Kidney tubule cell (primary cell): Measurements from ENCODE around the gene HPCAL1.
A peak's percentile ranks its signal among the peaks of the same experiment; 100 is the strongest.

Source experiments
- DNase-seq: peaks from one replicate; pipeline ENCODE4 v3.0.0-alpha.2; 2018; ENCODE audit warnings: low spot score

HPCAL1 gene

DNA sequence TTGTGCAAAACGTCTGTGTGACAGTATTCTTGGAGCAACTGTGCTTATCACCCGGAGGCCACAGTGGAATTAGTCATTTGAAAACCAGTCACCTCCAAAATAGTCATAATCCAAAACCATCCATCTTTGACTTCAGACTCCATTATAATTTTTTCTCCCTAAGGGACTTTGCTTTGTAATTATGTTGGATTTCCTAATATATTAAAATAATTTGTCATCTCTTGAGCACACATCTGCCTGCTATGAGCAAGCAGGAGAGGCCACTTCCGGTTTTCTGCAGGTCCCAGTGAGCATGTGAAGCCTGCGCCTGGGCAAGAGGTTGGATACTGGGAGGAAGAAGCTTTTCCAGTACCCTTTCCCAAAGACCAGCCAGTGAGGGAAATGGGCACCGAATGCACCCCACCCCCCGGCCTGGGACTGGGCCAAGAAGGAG is 87.7 kb downstream of the HPCAL1 start:
- DNase-seq, result peak; percentile 43

DNA sequence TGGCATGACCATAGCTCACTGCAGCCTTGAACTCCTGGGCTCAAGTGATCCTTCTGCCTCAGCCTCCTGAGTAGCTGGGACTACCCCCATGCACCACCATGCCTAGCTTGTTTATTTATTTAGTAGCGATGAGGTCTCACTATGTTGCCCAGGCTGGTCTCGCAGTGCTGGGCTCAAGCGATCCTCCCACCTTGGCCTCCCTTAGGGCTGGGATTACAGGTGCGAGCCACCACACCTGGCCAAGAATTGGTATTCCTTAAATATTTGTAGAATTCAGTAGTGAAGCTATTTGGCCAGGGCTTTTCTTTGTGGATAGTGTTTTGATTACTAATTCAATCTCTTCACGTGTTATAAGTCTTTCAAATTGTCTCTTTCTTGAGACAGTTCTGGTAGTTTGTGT is 89.4 kb downstream of the HPCAL1 start:
- no peak for DNase-seq

GRCh38 chr2:10392548-10392947 is 89.8 kb downstream of the HPCAL1 start:
- no peak for DNase-seq

DNA sequence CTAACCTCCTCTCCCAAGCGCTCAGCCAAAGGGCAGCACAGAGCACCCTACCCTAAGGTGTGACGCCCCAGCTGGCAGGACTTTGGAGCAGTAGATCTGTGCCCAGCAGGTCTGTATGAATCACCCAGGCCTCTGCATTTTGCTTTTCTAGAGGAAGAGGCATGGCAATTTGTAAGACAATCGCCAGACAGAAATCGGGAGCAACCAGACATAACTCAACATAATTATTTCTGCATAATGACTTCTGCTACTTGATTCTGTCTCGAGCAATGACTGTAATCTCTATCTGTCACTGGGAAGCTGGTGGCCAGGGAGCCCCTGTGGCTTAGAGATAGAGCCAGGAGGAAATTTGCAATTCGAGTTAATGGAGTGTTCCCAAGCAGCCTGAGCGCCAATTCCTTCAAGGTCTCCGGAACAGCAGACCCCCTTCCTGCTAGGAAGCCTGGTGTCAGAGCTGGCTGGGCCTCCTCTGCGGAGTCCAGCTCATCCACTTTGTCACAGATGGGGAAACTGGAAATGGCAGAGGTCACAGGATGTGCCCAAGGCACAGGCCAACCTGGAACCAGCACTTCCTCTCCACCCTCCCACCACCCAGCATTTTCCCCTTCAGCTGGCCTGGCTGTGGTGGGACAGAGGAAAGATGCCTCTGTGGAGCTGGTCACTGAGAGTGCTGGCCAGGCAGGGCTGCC is 90.4 kb downstream of the HPCAL1 start:
- peak; percentile 48 for DNase-seq

DNA sequence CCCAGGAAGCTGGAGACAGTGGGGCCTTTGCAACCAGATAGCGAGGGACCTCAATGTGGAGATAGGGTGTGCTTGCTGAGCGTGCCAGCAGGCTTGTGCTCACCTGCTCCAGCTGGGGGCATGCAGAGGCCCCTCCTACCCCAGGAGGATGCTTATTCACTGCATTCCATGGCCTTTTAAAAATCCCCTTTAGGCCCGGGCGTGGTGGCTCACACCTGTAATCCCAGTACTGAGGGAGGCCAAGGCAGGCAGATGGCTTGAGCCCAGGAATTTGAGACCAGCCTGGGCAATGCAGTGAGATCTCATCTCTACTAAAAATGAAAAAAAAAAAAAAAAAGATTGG is 90.9 kb downstream of the HPCAL1 start:
- DNase-seq, result peak; percentile 51

GRCh38 chr2:10395893-10396292 is 93.2 kb downstream of the HPCAL1 start:
- DNase-seq, result no peak

- DNase-seq, result no peak
Observed at GRCh38 chr2:10396464-10396863, 93.8 kb downstream of the HPCAL1 start.

- DNase-seq, result no peak
Observed at GRCh38 chr2:10397297-10397875, 94.7 kb downstream of the HPCAL1 start.

DNA sequence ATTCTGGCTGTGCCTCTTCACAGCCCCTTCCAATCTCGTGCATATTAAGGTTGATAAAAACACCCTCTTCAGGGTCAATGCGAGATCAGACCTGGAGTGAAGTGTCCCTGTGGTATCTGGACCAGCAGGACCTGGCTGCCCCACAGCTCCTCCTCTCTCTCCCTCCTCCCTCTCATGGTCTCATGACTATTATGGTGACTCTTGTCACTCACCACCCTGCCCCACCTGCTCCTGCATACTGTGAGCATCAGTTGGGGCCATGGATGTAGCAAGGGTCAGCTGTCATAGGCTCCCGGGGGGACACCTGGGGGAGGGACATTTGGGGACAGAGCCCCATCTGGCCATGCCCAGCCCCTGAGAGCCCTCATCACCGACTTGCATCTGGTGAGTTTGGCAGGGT is 95.2 kb downstream of the HPCAL1 start:
- DNase-seq, result no peak

DNA sequence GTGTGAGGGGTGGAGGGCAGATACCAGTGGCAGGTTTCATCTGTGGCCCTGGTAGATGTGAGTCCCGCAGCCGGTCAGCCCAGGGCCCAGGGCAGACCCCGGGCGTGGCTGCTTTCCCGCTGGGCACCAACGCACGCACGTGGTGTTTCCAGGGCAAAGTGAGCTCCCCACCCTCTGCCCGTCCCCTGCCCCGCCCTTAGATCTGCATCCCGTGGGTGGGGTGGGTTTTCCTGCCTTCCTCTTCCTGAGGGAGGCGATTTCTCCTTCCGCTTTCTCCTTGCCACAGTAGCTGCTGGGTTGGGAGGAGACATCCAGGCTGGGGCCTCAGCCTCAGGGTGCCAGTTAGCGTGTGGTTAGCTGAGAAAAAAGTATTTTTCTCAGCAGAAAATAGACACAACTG is 95.8 kb downstream of the HPCAL1 start:
- DNase-seq, result no peak

DNA sequence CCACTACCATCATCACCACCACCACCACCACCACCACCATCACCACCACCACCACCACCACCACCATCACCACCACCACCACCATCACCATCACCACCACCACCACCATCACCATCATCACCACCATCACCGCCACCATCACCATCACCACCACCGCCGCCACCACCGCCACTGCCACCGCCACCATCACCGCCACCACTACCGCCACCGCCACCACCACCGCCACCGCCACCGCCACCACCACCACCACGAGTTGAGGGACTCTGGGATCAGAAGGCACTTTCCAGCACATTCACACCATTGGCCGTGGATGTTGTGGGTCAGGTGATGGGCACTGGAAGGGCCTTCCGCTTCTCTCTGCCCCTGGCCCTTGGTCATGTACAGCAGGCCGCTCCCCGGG is 96.7 kb downstream of the HPCAL1 start:
- no peak for DNase-seq

DNA sequence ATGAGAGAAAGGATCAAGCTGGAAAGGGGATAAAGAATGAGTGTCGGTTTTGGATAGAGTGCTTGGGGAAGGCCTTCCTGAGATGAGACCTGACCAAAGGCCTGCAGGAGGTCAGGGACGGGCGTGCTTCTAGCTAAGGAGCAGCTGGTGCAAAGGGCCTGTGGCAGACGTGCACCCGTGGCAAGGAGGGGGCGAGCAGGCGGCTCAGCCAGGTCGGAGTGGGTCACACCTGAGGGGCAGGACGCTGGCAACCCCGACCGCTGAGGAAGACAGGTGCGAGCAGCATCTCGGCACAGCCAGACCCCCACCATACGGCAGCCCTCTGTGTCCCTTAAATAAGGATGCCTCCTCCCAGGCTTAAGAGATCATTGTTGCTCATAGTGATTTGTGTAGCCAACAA is 97.3 kb downstream of the HPCAL1 start:
- DNase-seq, result no peak

DNA sequence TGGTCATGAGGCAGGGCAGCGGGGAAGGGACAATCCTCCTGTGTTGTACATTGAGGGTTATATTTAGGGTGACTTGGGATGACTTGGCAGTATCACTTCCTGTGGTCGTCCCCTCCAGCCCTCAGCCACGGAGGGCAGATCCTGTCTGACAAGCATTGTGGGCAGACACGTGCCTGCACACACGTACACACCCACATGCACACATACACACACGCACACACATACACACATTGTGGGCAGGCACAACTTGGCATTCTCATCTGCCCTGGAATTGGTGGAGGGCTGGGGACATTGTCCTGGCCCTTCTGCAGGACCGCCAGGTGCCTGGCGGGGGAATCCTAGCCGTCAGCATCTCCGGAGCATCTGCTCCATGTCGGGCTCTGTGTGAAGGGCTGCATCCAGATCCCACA is 97.9 kb downstream of the HPCAL1 start:
- no peak for DNase-seq

GRCh38 chr2:10400978-10401951 is 98.6 kb downstream of the HPCAL1 start:
- no peak for DNase-seq

GRCh38 chr2:10402062-10402585 is 99.4 kb downstream of the HPCAL1 start:
- DNase-seq, result peak; percentile 53

GRCh38 chr2:10402653-10403215 is 100.0 kb downstream of the HPCAL1 start:
- DNase-seq, result no peak

DNA sequence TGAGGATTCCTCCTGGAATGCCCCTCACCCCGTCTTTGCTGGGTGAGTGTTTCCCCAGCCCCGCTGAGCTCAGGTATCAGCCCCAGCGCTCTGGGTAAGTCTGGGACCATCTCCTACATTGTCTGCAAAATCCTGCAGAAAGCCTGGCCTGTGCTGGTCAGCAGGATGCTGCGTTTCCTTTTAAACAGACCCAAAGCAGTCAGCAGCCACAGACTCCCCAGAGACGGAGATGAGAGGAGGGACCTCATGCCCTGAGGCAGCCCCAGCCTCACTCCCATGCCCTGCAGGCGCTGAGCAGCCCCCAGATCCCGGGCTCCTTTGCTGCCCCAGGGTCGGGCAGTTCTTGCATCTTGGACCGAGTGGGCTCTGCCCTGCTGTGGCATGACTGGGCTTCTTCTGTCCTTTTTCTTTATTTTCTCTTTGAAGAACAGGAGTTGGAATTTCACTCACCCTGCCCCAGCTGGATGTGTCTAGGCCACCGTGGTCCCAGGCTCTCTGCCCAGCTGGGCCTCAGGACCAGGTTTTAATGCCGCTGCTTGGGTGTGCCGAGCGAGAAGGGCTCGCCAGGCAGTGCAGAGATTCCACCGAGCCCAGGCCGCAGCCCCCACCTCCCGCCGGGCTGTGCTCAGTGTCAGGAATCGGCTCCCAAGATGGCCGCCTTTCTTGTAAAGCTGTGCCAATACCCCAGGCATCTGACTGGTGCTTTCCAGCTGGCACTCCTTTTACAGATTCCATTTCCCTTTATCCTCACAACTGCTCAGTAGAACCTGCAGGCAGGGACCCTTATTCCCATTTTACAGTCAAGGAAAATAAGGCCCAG is 101.8 kb downstream of the HPCAL1 start:
- DNase-seq, result no peak

- DNase-seq, result peak; percentile 98
Observed at GRCh38 chr2:10405448-10405847, 102.7 kb downstream of the HPCAL1 start.

DNA sequence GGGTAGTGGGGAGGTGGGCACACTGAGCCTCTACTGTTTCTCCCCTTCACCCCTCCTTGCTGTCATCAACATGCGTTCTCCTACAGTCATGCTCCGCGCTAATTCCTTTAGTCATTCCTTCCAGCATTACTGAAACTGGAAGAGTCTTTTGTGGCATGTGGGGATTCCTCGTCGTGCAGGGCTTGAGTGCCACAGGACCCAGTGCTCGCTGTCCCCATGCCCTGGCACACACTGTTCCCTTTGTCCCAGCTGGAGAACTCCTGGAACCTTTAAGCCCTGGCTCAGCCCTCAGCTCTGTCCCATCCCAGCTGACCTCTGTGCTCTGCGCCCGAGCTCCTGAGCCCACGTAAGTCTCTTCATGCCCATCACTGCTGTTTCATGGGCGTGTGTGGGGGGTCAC is 103.3 kb downstream of the HPCAL1 start:
- no peak for DNase-seq

DNA sequence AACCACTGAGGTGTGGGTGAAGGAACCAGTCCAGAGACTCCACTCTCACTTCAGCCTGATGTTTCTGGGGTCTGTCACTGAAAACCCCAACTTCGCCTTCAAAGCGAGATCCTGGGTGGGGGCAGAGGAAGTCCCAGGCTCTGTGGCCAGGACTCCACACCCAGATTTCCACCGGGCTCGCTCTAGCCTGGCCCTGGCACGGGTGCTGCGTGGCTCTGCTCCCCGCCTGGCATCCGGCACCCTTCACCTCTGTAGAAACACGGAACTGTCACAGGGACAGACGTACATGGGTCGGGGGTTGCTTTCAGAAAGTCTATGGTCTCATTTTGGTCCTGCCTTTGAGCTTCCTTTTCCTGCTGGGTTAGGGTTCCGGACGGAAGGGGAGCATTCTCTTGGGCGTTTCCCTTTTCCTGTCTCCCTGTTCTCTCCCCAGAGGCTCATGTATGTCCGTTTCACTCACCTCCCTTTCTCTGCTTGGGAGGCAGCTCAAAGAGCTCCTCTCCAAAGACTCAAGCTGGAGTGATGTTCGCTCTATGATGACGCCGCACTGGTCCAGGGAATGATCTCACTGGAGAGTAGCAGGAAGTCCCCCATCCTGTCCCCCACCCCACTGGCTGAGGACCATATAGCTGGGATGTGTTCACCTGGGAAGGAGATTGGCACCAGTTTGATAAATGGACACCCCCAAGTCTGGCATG is 103.9 kb downstream of the HPCAL1 start:
- DNase-seq, result no peak

DNA sequence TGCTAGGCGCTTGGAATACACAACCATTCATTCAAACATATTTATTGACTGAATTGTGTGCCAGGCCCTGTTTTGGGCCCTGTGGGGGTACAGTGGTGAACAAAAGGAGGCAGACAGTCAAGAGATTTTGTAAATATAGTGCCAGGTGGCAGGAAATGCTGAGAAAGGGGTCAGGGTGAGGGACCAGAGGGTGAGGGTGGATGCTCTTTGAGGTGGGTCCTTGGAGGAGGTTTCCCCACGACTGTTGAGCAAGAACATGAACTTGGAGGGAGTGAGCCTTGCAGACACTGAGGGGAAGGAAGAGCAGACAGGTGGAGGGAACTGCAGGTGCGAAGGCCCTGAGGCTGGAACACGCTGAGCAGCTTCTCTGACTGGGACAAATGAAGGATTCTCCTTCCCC is 104.7 kb downstream of the HPCAL1 start:
- DNase-seq, result no peak
